NB4 (cell line): Measurements from ENCODE around the gene LINC01488.

Source experiments
- CTCF ChIP-seq: IDR thresholded peaks from one replicate; pipeline ENCODE4 v1.5.1; 2012; ENCODE audit warnings: low read depth, low read length
- MAX ChIP-seq: IDR thresholded peaks from 2 replicates; pipeline ENCODE4 v1.6.1; 2011; ENCODE audit warnings: low read depth, low read length
- MYC ChIP-seq: IDR thresholded peaks from 2 replicates; pipeline ENCODE4 v1.6.1; 2011; ENCODE audit warnings: low read depth, low read length
- POLR2A ChIP-seq: IDR thresholded peaks from 2 replicates; pipeline ENCODE4 v1.6.1; 2011; ENCODE audit warnings: mild to moderate bottlenecking; ENCODE audit not compliant: insufficient read length; ENCODE audit errors: extremely low read depth

- TF ChIP-seq POLR2A, result no peak
- TF ChIP-seq CTCF, result no peak
- TF ChIP-seq MYC, result no peak
- no peak for TF ChIP-seq MAX
Measured at GRCh38 chr11:69497221-69497787, 15.8 kb downstream of the LINC01488 start.
